Pancreas (tissue), 10 donors: ENCODE measurements around the gene PPP1R3G. TPM values are rescaled to one million over a fixed set of nuclear protein-coding genes. Genes with fewer than 3 reads are reported as not detected.
A peak's percentile ranks its signal among the peaks of the same experiment; 100 is the strongest.

ENCODE experiments used
- ATAC-seq, 4 donors: fragments of 200-7000 bp; cut with Tn5 transposase; one replicate each; pipeline versions ENCODE4 v1.8.0 to v1.9.1; 2020; ENCODE audit warnings: mild to moderate bottlenecking in 4 of 4, moderate library complexity in 4 of 4
- DNase-seq, 6 donors: peaks; one replicate each; pipeline ENCODE4 v3.0.0-alpha.2; 2020
- FAIRE-seq: peaks from 2 replicates; lab custom pipeline; 2012; peaks lifted over from hg19 to GRCh38; lab: Jason Lieb, UNC
- H3K27ac ChIP-seq, 4 donors: fragments of 200-600 bp; sonication (generic); 1 replicate in 3 of 4; 2 replicates in 1 of 4; pipeline versions ENCODE4 v1.5.0 to v1.8.0; 2020
- H3K27me3 ChIP-seq, 4 donors: fragments of 200-600 bp; one replicate each; pipeline ENCODE4 v1.8.0; 2021
- H3K36me3 ChIP-seq, 3 donors: fragments of 200-600 bp; sonication (generic) in 1 of 3; one replicate each; pipeline versions ENCODE4 v1.5.0 to v1.8.0; 2020 to 2021
- H3K4me1 ChIP-seq, 3 donors: fragments of 200-600 bp; one replicate each; pipeline ENCODE4 v1.8.0; 2021
- H3K4me3 ChIP-seq, 4 donors: fragments of 200-600 bp; sonication (generic) in 2 of 4; one replicate each; pipeline versions ENCODE4 v1.5.0 to v1.8.0; 2020 to 2021
- H3K9me3 ChIP-seq, 4 donors: fragments of 200-600 bp; one replicate each; pipeline ENCODE4 v1.8.0; 2021
- CTCF ChIP-seq, 4 donors: fragments of 200-600 bp; sonication (generic) in 3 of 4; IDR thresholded peaks; one replicate each; pipeline versions ENCODE4 v1.5.0 to v1.8.0; 2021; ENCODE audit warnings: antibody characterized with exemption in 4 of 4
- WGBS, 2 donors: extraction: QIAGEN DNeasy Blood & Tissue Kit; methylation state at CpG; one replicate each; pipeline ENCODE4 v1.1.7; 2013; 5-methylcytosine and 5-hydroxymethylcytosine counted together
- intact Hi-C, 3 donors: fragments of 100-400 bp; cut with DNase I; formaldehyde crosslinking; loops; one replicate each; pipeline versions ENCODE4 v1.11.1 to v1.14.2; 2022
- polyA plus RNA-seq, 2 donors: library from polyadenylated mRNA; stranded (reverse); fragments of 200-250 nt; gene quantifications; one replicate each; pipeline ENCODE4 v1.2.3, GENCODE V29; 2013
- total RNA-seq, 6 donors: library from RNA; stranded (reverse); fragmentation: NEBNext Ultra II Directional in 4 of 6; extraction: Animal tissue kit (Norgen Biotek cat#: 25700) in 4 of 6; gene quantifications; one replicate each; pipeline versions ENCODE4 v1.2.1 to v1.2.4, GENCODE V29; 2021 to 2023
- donor health status: healthy with polysubstance abuse.
- donor health status: DM: no; HTN: no; CAD: no; lungs with moderate emphysema.
- donor health status: DM: no; HTN: no; CAD: no.
- donor health status: control.
- donor health status: control.
- donor health status: Bipolar disorder and iron deficiency.
- donor health status: DM: yes; HTN: yes; CAD: no.
- donor health status: DM: no; HTN: no; CAD: no.
- donor health status: DM: no; HTN: no; CAD: no.
- donor health status: DM: yes; HTN: yes; CAD: no.

Gene PPP1R3G
- total and polyA plus RNA-seq, 8 donors = 0.04 to 0.24 (median 0.08) TPM; not detected in 2

GRCh38 chr6:5081955-5082354, 3.2 kb upstream of the PPP1R3G start:
- H3K9me3 ChIP-seq = no peaks in the 10 kb centered on the region
- ATAC-seq (no peak), FAIRE-seq (no peak), DNase-seq (no peak)
- H3K4me1 ChIP-seq = peaks cover 0 to 3% (median 0%) of the 10 kb centered on the region in 3 donors
- no peaks in the 10 kb centered on the region for H3K36me3 ChIP-seq
- WGBS, 2 donors = 73 to 78% methylated on average over 4 of the region's 4 CpGs
- TF ChIP-seq CTCF (IDR thresholded peaks at IDR 0.05) = no peak
- no peak overlapping the region for H3K27ac ChIP-seq
- no peak overlapping the region for H3K4me3 ChIP-seq
- intact Hi-C loops = no loop called here
- peaks cover 0 to 4% (median 0%) of the 10 kb centered on the region in 4 donors for H3K27me3 ChIP-seq

- H3K36me3 ChIP-seq = no peaks in the 10 kb centered on the region
- TF ChIP-seq CTCF (IDR thresholded peaks at IDR 0.05) = no peak
- 67 to 70% methylated on average over 12 of the region's 12 CpGs for whole genome bisulfite sequencing, 2 donors
- peaks cover 0 to 3% (median 0%) of the 10 kb centered on the region in 3 donors for H3K4me1 ChIP-seq
- FAIRE-seq (no peak), DNase-seq (no peak), ATAC-seq (no peak)
- intact Hi-C loops = no loop called here
- peaks cover 0 to 4% (median 0%) of the 10 kb centered on the region in 4 donors for H3K27me3 ChIP-seq
- no peaks in the 10 kb centered on the region for H3K9me3 ChIP-seq
- no peak overlapping the region for H3K4me3 ChIP-seq
- H3K27ac ChIP-seq = no peak overlapping the region
Measured at GRCh38 chr6:5082487-5083306, 2.4 kb upstream of the PPP1R3G start.

GRCh38 chr6:5083307-5083583, 1.9 kb upstream of the PPP1R3G start:
- no peak for FAIRE-seq
- no peak for TF ChIP-seq CTCF (IDR thresholded peaks at IDR 0.05)
- H3K4me1 ChIP-seq = peaks cover 0 to 3% (median 0%) of the 10 kb centered on the region in 3 donors
- ATAC-seq = no peak
- H3K36me3 ChIP-seq = no peaks in the 10 kb centered on the region
- no peak overlapping the region for H3K4me3 ChIP-seq
- peaks cover 0 to 4% (median 0%) of the 10 kb centered on the region in 4 donors for H3K27me3 ChIP-seq
- DNase-seq = no peak
- intact Hi-C loops = no loop called here
- H3K27ac ChIP-seq = no peak overlapping the region
- 44 to 69% methylated on average over 4 of the region's 4 CpGs for WGBS, 2 donors
- H3K9me3 ChIP-seq = no peaks in the 10 kb centered on the region

- ATAC-seq = no peak
- 51 to 56% methylated on average over 18 of the region's 18 CpGs for WGBS, 2 donors
Measured at GRCh38 chr6:5083813-5084359, 1.3 kb upstream of the PPP1R3G start.

More at GRCh38 chr6:5083813-5084359, 1.3 kb upstream of the PPP1R3G start:
- peaks cover 0 to 4% (median 0%) of the 10 kb centered on the region in 4 donors for H3K27me3 ChIP-seq
- H3K9me3 ChIP-seq = no peaks in the 10 kb centered on the region
- TF ChIP-seq CTCF (IDR thresholded peaks at IDR 0.05) = no peak
- peak overlapping the region in 3 of 4 donors; percentile 23 to 57 (median 41) for H3K4me3 ChIP-seq
- H3K4me1 ChIP-seq = peaks cover 0 to 3% (median 0%) of the 10 kb centered on the region in 3 donors
- DNase-seq (no peak), FAIRE-seq (no peak)
- intact Hi-C loops = no loop called here
- H3K27ac ChIP-seq = no peak overlapping the region
- no peaks in the 10 kb centered on the region for H3K36me3 ChIP-seq
